SK-MEL-5 (cell line): ENCODE results near the gene IL12RB2. TPM values are rescaled to one million over a fixed set of nuclear protein-coding genes. Genes with fewer than 3 reads are reported as not detected.

Experiments
- DNase-seq: peaks from one replicate; pipeline ENCODE4 v3.0.0-alpha.2; 2016; ENCODE audit warnings: low read depth, low spot score
- in situ Hi-C: cut with HindIII; loops from 2 replicates; pipeline ENCODE4 v1.10.0; 2016; ENCODE audit warnings: low sequenced_read_pairs, high pct_unique_total_duplicates, low pct_unique_long_range_greater_than_20kb
- total RNA-seq: library from RNA; depleted of rRNA; stranded (reverse); fragments of >200 nt; shearing (Covaris generic); gene quantifications from 2 replicates; pipeline ENCODE4 v1.2.3, GENCODE V29; 2014

IL12RB2 gene
- total RNA-seq, 1 experiment from 2014 or later: 29.8 TPM

- in situ Hi-C loops: no loop called here
- DNase-seq: no peak
Observed at GRCh38 chr1:67300561-67300960, 7.1 kb upstream of the IL12RB2 start.

- in situ Hi-C loops: no loop called here
Observed at GRCh38 chr1:67304023-67304422, 3.6 kb upstream of the IL12RB2 start.

GRCh38 chr1:67306547-67306946 lies 1.1 kb upstream of the IL12RB2 start:
- DNase-seq: no peak
- in situ Hi-C loops: no loop called here

More at GRCh38 chr1:67304023-67304422, 3.6 kb upstream of the IL12RB2 start:
- DNase-seq: no peak

- in situ Hi-C loops: no loop called here
- no peak for DNase-seq
Observed at GRCh38 chr1:67308136-67308535, 463 bp downstream of the IL12RB2 start.

GRCh38 chr1:67312615-67313014 lies 4.9 kb downstream of the IL12RB2 start:
- in situ Hi-C loops: no loop called here
- no peak for DNase-seq

GRCh38 chr1:67313934-67314671 lies 6.4 kb downstream of the IL12RB2 start:
- in situ Hi-C loops: no loop called here
- DNase-seq: peak; percentile 95

- DNase-seq: peak; percentile 85
- in situ Hi-C loops: no loop called here
Observed at GRCh38 chr1:67314696-67315095, 7.0 kb downstream of the IL12RB2 start.

GRCh38 chr1:67316180-67316902 lies 8.7 kb downstream of the IL12RB2 start:
- in situ Hi-C loops: no loop called here
- no peak for DNase-seq

GRCh38 chr1:67316918-67317317 lies 9.2 kb downstream of the IL12RB2 start:
- in situ Hi-C loops: no loop called here
- no peak for DNase-seq

- no peak for DNase-seq
- in situ Hi-C loops: no loop called here
Observed at GRCh38 chr1:67317803-67318202, 10.1 kb downstream of the IL12RB2 start.

GRCh38 chr1:67322442-67322841 lies 14.8 kb downstream of the IL12RB2 start:
- DNase-seq: no peak
- in situ Hi-C loops: no loop called here

GRCh38 chr1:67323087-67323486 lies 15.4 kb downstream of the IL12RB2 start:
- in situ Hi-C loops: no loop called here
- no peak for DNase-seq

- DNase-seq: no peak
- in situ Hi-C loops: no loop called here
Observed at GRCh38 chr1:67324068-67324467, 16.4 kb downstream of the IL12RB2 start.

GRCh38 chr1:67327864-67328466 lies 20.3 kb downstream of the IL12RB2 start:
- no peak for DNase-seq
- in situ Hi-C loops: no loop called here

- DNase-seq: no peak
- in situ Hi-C loops: no loop called here
Observed at GRCh38 chr1:67332653-67333529, 25.2 kb downstream of the IL12RB2 start.

GRCh38 chr1:67333603-67334002 lies 25.9 kb downstream of the IL12RB2 start:
- in situ Hi-C loops: no loop called here
- DNase-seq: no peak

GRCh38 chr1:67335411-67335810 lies 27.7 kb downstream of the IL12RB2 start:
- DNase-seq: no peak
- in situ Hi-C loops: no loop called here

- in situ Hi-C loops: no loop called here
- DNase-seq: no peak
Observed at GRCh38 chr1:67336157-67336556, 28.5 kb downstream of the IL12RB2 start.
